HG03108 (cell line): ENCODE data around the gene PDHX.

Experiments
- ATAC-seq: cut with Tn5 transposase; IDR thresholded peaks from one replicate; pipeline ENCODE4 v1.9.1; 2021; ENCODE audit warnings: moderate library complexity; ENCODE audit not compliant: unreplicated experiment

The PDHX gene

DNA sequence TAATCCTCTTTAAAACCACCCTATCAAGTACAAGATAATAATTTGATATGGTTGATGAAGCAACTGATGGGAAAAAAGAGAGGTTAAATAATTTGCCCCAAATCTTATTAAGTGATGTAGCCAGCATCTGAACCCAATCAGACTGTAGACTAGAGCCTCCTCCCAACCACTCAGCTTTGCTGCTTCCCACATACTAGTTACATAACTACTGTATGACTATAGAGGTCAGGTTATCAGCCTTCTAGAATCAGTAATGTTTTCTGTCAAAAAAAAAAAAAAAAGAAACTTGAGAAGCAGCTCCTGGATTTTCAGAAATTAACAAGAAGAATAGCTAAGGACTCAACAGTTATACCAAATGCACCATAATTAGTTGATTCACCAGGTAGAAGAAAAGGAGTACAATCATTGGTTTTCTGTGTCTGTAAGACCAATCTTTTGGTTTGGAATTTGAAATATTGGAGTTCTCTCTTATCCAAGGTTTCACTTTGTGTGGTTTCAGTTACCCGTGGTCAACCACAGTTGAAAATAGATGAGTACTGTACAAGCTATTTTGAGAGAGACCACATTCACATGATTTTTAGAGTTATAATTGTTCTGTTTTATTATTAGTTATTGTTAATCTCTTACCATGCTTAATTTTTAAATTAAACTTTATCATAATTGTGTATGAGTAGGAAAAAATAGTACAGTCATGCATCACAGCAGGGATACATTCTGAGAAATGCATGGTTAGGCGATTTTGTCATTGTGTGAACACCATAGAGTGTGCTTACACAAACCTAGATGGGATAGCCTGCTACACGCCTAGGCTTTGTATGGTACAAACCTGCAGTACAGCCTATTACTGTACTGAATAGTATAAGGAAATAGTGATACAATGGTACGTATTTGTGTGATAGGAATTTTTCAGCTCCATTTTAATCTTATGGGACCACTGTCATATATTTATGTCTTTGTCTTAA lies 72.2 kb downstream of the PDHX start:
- no peak for ATAC-seq

DNA sequence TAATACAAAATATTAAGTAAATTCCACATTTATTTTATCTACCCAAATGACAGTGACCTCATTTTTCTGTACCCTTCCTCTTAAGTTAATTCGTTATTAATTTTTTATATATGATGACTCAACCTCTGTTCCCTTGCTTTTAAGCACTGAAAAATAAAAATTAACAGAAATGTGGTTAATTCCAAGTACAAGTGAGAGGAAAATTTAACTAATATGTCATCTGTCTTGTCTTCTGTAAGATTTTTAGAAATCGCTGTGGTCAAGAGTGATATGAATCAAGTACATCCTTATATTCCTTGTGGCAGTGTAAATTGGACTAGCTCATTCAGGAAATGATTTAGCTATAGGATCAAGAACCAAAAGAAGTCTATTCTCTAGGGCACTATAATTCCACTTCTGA lies 74.5 kb downstream of the PDHX start:
- no peak for ATAC-seq

DNA sequence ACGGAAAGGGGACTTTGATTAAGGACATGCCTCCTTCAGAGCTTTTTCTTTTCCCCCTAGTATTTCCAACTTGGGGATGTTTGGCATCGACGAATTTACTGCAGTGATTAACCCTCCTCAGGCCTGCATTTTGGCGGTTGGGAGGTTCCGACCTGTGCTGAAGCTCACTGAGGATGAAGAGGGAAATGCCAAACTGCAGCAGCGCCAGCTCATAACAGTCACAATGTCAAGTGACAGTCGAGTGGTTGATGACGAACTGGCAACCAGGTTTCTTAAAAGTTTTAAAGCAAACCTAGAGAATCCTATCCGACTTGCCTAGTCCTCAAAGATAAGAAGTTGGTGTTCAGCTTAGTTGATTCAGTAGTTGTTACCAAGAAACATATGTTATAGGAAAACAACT lies 78.4 kb downstream of the PDHX start:
- ATAC-seq = no peak

DNA sequence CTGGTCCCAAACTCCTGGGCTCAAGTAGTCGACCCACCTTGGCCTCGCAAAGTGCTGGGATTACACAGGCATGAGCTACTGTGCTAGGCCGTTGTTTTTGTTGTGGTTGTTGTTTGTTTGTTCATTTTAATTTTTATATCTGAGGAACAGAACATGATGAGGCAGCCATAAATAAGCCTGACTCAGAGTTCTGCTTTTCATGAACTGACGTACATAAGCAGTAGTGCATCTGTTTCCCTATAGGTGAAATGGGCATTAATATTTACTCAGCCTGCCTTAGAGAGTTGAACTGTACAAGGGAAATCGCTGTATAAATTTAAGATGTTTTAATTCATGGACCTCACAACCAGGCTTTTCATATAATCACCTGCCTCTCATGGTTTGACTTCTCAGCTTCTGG lies 80.5 kb downstream of the PDHX start:
- ATAC-seq = no peak

DNA sequence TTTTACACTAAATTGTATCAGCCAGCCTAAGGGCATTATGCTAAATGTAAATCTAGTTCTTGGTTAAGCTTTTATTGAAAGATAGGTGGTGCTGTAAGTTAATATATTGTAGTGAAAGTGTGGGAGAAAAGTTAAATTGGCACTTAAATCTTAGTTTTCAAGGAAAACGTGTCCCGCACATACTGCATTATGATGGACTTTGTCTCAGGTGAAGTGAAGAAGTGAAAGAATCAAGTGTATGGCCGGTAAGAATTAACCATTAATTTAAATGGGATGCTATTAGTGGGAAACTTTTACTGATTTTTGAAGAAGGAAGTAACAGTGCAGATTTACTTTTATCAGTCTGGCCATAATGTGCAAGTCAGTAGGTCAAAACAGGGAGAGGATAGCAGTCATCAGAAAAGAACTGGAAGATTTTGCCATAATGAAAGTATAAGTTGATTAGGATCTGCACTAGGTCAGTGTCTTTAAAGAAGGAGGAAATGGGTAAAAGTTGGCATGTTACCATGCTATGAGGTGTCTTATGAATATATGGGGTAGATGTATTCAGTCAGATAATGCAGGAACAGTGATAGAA lies 81.6 kb downstream of the PDHX start:
- ATAC-seq = no peak

DNA sequence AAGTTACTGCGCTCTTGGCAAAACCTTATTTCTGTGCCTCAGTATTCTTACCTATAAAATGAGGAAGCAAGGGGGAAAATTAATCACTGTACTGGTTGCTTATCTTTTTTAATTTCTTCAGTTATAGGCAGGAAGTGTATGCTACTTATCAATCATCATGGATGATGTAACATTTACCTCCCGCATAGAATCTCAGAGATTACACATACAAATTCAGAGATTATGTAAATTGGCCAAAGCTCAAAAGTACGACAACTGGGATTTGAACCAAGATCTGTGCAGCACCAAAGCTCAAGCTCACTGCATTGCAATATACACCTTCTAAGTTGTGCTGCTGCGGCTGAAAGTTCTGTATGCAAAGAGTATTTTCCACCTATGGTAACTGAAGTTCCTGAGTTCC lies 83.0 kb downstream of the PDHX start:
- no peak for ATAC-seq

DNA sequence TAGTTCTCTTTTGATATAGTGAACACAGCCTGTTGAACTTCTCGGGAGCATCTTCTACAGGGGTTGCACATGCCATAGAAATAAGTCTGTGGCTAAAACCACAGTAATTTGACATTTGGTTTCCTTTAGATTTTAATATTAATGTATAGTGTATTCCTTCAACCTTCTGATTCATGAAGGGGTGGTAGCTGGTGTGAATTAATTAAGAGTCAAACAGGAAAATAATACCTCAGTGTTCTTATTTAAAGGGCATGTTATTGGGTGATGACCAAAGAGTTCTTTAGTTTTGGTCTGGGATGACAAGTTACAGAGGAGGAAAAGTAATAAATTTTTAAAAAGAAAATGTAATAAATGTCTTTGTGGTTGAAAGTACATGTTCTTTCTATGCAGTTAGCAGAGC lies 86.8 kb downstream of the PDHX start:
- no peak for ATAC-seq

DNA sequence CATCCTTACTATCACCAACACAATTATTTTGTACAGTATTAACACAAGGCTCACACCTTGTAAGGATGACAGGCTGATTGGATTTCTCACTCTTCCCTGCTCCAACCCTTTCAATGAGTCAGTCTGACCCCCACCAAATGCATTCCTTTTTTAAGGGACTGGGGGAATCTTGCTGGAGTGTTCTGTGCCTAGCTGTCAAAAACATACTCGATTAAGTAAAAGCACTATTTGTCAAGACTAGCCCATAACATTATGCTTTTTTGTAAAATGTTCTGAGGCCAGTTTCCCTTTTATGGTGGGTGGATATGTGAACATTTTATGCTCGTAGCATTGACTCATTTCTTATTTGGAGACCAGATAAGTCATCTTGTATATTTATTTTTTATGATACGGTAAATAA lies 87.2 kb downstream of the PDHX start:
- no peak for ATAC-seq

DNA sequence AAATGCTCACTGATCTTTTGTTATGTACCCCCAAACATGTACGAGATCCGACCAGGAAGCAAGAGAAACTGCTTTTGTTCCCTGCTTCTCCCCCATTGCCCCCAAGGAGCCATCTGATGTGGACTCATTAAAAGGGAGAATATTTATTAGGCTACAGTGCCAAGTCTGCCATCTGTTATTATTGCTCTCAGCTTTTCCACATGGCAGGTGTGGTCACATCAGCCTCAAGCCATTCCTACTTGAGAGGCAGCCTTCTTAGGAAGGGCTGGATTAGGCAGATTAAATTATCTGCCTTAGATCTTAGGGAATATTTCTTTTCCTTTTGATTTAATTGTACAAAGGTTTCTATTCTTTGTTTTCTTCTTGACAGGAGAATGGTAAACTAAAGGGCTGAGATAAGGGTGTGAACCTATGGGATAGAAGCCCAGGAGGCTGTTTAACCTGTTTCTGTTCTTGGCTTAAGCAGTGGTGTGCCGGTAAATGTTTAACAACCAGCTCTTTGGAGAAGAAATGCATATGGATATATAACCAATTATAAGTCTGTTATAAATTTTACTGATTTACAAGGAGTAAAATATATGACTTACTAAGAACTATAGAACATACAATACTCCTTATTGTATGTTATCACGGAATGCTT lies 88.8 kb downstream of the PDHX start:
- no peak for ATAC-seq

DNA sequence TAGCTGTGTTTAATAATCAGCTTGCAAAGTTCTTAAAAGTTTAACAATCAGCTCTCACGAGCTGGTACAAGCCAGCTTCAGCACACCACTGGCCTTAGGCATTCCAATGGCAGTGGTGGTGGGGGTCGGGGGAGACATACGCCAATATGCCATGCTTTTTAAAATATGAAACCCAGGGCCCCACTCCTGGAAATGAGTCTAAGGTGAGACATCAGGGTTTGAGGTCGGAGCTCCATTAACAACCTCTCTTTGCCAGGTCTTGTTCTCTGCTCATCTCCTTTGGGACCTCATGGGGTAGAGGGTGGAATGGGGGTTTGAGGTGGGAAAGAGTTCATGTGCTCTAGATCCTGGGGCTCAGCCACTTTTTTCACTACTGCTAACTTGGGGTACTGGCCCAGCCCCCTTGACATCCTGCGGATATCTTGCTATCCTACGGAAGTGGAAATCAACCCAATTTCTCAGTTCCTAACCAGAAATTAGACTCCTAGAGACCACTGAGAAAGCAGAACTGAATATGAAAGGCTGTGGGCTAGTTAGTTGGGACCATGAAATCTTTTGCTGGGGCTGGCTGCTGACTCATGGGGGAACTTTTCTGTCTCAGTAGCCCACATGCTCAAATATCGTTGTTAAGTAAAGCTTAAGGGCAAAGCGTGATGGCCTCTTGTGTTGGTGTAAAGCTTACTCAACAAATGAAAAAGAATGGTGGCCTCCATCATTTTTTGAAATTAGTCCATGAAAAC lies 90.1 kb downstream of the PDHX start:
- peak; percentile 76 for ATAC-seq

DNA sequence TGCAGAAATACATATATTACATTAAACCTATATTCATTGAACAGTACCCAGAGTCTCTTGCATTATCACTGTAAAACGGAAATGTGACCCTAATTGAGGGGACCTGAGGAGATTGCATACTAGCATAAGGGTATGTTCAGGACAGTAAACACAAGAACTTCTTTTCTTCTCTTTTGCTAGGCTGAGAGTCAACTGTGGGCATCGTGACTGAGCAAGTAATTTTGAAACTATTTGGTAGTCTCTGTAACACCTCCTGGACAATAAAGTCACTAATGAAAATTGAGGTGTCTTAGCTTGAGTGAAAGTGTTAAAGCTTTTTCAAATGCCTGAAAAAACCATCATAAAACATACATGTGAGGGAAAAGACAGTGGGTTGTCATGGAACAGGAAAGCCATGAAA lies 90.9 kb downstream of the PDHX start:
- ATAC-seq = peak; percentile 63

DNA sequence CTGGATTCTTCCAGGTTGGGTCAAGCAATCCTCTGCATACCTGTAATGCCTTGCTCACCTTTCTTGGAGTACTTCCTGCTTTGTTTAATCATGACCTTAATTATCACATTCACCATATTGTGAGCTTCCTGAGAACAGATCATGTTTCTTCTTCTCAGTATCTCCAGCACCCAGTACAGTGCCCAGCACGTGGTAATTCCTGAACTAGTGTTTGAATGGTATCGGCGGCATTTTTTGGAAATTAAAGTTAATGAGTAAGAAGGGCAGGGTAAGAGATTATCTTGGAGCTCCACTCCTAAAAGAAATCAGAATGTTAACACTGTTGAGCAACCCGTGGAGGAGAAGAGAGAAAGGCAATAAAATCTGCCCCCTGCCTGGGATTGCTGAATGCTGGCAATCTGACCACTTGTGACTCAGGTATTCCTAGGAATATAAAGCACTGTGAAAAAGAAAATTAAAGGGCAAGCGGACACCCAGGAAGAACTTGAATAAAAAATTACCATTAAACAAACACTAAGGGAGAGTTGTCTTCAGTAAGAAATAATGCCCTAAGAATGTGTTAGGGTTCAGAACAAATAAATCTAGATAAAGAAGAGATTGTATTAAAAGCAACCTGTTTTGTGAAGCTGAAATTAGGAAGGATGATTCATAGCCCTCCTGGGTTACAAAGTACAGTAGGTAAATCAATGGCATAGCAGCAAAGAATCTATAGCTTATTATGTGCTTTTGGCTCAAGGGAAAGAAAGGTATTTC lies 92.9 kb downstream of the PDHX start:
- no peak for ATAC-seq

DNA sequence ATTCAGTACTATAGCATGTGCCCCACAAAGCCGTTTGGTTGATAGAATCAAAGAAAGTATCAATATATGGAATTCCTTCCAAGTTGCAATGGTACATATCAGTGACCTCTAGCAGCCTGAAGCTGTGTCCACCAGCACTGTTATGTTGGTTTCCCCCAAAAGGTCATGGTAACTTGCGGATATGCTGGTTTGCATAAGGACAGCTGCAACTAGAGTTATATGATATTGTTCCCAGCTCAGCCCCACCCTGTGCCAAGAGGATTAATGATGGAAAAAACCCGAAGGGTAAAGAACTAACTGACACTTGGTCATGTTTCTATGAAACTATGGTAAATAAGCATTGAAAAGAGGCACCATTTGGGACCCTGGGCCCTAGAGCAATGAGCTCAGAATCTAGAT lies 93.5 kb downstream of the PDHX start:
- no peak for ATAC-seq

DNA sequence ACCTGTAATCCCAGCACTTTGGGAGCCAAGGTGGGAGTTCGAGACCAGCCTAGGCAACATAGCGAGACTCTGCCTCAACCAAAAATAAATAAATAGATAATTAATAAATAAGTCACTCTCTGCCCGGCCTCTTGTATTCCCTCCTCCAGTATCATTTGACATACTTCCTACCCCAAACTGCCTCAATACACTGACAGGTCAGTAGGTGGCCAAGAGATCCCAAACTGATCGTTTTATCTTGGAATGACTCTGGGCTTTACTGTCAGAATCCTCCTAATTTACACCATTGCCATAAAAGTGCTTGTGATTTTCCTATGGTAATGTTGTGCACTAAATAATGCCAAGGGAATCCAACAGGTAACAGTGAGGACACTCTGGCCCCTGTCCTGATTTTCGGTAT lies 94.2 kb downstream of the PDHX start:
- ATAC-seq = no peak

DNA sequence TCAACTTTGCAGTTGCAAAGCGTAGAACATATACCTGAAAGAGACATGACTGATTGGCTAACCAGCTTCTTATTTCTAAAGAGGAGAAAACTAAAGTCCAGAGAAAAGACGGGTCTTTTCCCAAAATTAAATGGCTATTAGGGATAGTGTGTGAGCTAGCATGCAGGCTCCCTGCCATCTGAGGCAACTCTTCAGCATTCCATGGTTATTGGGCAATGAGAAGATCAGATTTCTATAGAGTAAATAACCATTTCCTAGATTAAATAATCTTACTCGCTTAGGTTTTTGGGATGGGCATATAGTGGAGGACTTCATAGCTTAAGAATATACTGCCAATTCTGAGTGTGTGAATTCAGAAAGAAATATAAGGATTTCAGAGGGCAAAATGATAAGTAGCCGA lies 95.0 kb downstream of the PDHX start:
- no peak for ATAC-seq

DNA sequence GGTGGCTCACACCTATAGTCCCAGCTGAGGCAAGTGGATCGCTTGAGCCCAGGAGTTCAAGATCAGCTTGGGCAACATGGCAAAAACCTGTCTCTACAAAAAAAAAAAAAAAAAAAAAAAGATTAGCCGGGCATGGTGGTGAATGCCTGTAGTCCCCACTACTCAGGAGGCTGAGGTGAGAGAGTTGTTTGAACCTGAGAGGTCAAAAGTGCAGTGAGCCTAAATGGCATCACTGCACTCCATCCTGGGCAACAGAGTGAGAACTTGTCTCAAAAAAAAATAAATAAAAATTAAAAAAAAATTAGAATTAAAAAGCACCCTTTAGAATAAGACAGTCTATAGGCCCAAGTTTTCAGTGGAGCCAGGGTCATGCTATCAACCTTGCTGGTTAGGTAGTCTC lies 95.5 kb downstream of the PDHX start:
- no peak for ATAC-seq

DNA sequence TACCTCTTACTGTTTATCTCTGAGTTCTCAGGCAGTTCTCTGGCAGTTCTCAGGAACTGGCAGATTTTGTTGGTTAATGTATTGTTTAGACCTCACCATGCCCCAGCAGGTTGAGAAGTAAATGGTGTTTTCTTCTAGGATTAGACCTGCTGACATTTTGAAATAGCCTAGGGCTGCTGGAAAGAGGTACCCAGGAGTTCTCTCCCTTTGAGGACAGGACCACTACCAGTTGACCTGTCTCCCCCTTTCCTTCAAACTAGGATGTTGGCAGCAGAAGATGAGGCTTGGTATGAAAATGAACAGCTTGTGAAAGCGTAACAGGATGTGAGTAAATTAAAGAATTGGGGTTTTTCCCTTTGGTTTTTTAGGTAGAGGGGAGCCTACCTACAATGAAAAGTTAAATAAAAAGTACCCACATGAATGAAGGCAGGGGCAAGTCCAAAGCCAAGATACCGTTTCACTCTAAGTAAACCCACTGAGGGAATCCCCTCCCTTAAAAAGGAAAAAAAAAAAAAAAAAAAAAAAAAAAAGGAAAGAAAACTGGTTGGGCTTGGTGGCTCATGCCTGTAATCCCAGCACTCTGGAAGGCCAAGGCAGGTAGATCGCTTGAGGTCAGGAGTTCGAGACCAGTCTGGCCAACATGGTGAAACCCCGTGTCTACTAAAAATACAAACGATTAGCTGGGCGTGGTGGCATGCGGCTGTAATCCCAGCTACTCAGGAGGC lies 96.2 kb downstream of the PDHX start:
- ATAC-seq = peak; percentile 57

DNA sequence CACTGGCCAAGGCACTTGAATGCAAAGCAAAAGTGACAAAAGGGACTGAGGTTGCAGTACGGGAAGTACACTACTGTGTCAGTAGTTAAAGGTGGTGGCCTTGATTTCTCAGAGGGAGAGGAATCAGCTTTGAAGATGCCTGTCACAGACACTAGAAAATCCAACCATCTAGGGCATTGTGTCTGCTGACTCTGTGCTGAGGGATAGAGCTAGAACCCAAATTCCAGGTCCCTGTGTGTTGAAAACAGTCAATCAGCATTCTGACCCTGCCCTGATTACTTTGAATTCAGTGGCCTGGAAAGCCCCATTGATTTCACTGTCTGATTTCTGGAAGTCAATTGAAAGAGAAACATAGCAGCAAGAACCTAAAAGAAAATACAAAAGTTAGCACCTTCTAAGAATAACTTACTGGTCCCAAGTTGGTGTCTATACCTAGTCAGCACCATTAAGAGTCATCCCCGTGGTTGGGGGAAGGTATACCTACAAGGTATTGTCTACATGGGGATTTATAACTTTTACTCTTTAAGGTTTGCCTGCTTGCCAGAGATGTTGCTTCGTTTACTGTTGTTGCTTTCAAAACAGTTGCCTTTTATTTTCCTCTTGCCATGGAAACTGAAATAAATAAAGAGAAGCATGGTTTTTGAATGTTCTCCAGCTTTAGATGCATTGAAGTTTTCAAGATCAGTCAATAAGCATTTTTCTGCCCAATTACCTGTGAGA lies 97.3 kb downstream of the PDHX start:
- peak; percentile 34 for ATAC-seq

DNA sequence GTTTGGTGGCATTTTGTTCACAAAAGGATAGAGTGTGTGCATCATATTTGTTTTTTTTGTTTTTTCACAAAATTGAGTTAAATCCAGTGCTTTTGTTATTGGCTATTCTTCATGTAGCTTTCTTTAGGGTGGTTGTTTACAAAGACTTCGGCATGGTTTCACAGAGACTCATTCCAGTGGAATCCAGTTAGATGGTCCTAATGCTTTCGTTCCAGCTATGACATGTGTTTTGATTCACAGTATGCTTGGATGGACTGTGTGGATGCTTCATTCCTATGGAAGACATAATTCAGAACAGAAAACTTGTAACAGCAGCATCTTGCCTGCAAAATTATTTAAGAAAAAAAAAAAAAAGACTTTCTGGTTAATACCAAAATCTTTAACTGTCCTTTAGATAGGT lies 97.9 kb downstream of the PDHX start:
- ATAC-seq = no peak
